Measurements from ENCODE around the gene ATP7B.
"Not testable (repeated sequence)": the region's sequence is repeated elsewhere in the genome, so short reads cannot be mapped to it uniquely, and the experiment has no call there.

Gene ATP7B

GRCh38 chr13:52010890-52011631 is at the start of gene ATP7B:
TSS of gene ATP7B (minus strand) at chr13:52011450. CDS start at chr13:52011337, 113 bp downstream.
- Histone ChIP-seq H3K4me1 (ENCODE audit: insufficient read depth, low read length) (peaks cover 18% of the 10 kb centered on the region), H3K27me3 (ENCODE audit: insufficient read depth, low read length) (peaks cover 2% of the 10 kb centered on the region), H2AFZ (ENCODE audit: low read depth, low read length) (peak within 1 kb of the TSS; percentile 93), H3K4me3 (ENCODE audit: low read length) (peak within 1 kb of the TSS; percentile 94), H3K36me3 (ENCODE audit: insufficient read depth, low read length) (no peaks in the 10 kb centered on the region), H3K9me3 (ENCODE audit: low read length) (no peaks in the 10 kb centered on the region)

GRCh38 chr13:52053460-52053859 is 42.2 kb upstream of the ATP7B start:
- Histone ChIP-seq H3K9me3 (ENCODE audit: low read length) (peaks cover 2% of the 10 kb centered on the region), H2AFZ (ENCODE audit: low read depth, low read length) (no peak overlapping the region), H3K4me3 (ENCODE audit: low read length) (no peak overlapping the region), H3K36me3 (ENCODE audit: insufficient read depth, low read length) (no peaks in the 10 kb centered on the region), H3K27me3 (ENCODE audit: insufficient read depth, low read length) (no peaks in the 10 kb centered on the region), H3K4me1 (ENCODE audit: insufficient read depth, low read length) (no peaks in the 10 kb centered on the region)

GRCh38 chr13:52051400-52051799 is 40.1 kb upstream of the ATP7B start:
- peaks cover 2% of the 10 kb centered on the region for H3K9me3 ChIP-seq (ENCODE audit: low read length)
- H2AFZ ChIP-seq (ENCODE audit: low read depth, low read length): no peak overlapping the region
- no peaks in the 10 kb centered on the region for H3K4me1 ChIP-seq (ENCODE audit: insufficient read depth, low read length)
- H3K36me3 ChIP-seq (ENCODE audit: insufficient read depth, low read length): no peaks in the 10 kb centered on the region
- no peaks in the 10 kb centered on the region for H3K27me3 ChIP-seq (ENCODE audit: insufficient read depth, low read length)
- no peak overlapping the region for H3K4me3 ChIP-seq (ENCODE audit: low read length)

DNA sequence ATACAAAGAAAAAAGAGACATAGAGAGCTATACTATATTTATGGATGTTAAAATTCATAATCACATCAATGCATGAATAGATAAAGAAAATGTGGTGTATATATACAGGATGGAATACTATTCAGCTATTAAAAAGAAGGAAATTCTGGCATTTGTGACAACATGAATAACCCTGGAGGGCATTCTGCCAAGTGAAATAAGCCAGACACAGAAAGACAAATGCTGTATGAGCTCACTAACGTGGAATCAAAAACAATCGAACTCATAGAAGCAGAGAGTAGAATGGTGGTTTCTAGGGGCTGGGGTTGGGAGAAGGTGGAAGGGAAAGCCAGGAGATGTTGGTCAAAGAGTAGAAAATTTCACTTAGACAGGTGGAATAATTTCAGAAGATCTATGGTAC is 37.3 kb upstream of the ATP7B start:
- H3K27me3 ChIP-seq (ENCODE audit: insufficient read depth, low read length): no peaks in the 10 kb centered on the region
- H3K4me3 ChIP-seq (ENCODE audit: low read length): no peak overlapping the region
- no peak overlapping the region for H2AFZ ChIP-seq (ENCODE audit: low read depth, low read length)
- H3K4me1 ChIP-seq (ENCODE audit: insufficient read depth, low read length): no peaks in the 10 kb centered on the region
- peaks cover under 1% of the 10 kb centered on the region for H3K9me3 ChIP-seq (ENCODE audit: low read length)
- H3K36me3 ChIP-seq (ENCODE audit: insufficient read depth, low read length): no peaks in the 10 kb centered on the region

GRCh38 chr13:52047463-52047862 is 36.2 kb upstream of the ATP7B start:
- H2AFZ ChIP-seq (ENCODE audit: low read depth, low read length): no peak overlapping the region
- no peaks in the 10 kb centered on the region for H3K27me3 ChIP-seq (ENCODE audit: insufficient read depth, low read length)
- no peaks in the 10 kb centered on the region for H3K9me3 ChIP-seq (ENCODE audit: low read length)

GRCh38 chr13:52043675-52044074 is 32.4 kb upstream of the ATP7B start:
- Histone ChIP-seq H3K27me3 (ENCODE audit: insufficient read depth, low read length) (no peaks in the 10 kb centered on the region), H3K9me3 (ENCODE audit: low read length) (no peaks in the 10 kb centered on the region), H3K4me3 (ENCODE audit: low read length) (no peak overlapping the region), H3K36me3 (ENCODE audit: insufficient read depth, low read length) (no peaks in the 10 kb centered on the region), H3K4me1 (ENCODE audit: insufficient read depth, low read length) (no peaks in the 10 kb centered on the region), H2AFZ (ENCODE audit: low read depth, low read length) (no peak overlapping the region)

More at GRCh38 chr13:52047463-52047862, 36.2 kb upstream of the ATP7B start:
- H3K36me3 ChIP-seq (ENCODE audit: insufficient read depth, low read length): no peaks in the 10 kb centered on the region
- H3K4me3 ChIP-seq (ENCODE audit: low read length): no peak overlapping the region
- H3K4me1 ChIP-seq (ENCODE audit: insufficient read depth, low read length): no peaks in the 10 kb centered on the region

- H3K27me3 ChIP-seq (ENCODE audit: insufficient read depth, low read length): no peaks in the 10 kb centered on the region
- no peaks in the 10 kb centered on the region for H3K4me1 ChIP-seq (ENCODE audit: insufficient read depth, low read length)
- no peaks in the 10 kb centered on the region for H3K9me3 ChIP-seq (ENCODE audit: low read length)
- no peak overlapping the region for H2AFZ ChIP-seq (ENCODE audit: low read depth, low read length)
- no peak overlapping the region for H3K4me3 ChIP-seq (ENCODE audit: low read length)
- H3K36me3 ChIP-seq (ENCODE audit: insufficient read depth, low read length): no peaks in the 10 kb centered on the region
These were observed 24.8 kb upstream of the ATP7B start for GRCh38 chr13:52036037-52036436.

DNA sequence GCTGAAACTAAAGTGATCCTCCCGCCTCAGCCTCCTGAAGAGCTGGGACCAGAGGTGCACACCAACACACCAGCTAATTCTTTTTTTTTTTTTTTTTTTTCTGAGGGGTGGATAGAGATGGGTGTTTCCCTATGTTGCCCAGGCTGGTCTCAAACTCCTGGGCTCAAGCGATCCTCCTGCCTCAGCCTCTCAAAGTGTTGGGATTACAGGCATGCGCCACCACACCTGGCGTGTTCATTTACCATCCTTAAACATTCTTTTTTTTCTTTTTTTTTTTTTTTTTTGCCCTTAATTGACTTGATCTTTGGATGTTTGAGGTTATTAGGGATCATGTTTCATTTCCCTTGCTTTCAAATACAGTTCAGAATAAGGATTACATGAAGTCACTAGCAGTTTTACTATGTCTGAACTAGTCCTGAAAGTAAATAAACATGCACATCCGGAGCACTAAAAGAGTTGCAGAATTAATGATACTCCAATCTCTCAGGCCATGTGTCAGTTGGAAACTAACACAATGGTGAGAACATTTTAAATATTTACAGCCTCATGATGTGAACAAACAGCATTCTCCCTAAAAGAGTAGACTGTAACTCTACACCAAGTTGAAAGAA is 23.5 kb upstream of the ATP7B start:
- H3K27me3 ChIP-seq (ENCODE audit: insufficient read depth, low read length): no peaks in the 10 kb centered on the region
- no peaks in the 10 kb centered on the region for H3K4me1 ChIP-seq (ENCODE audit: insufficient read depth, low read length)
- H3K9me3 ChIP-seq (ENCODE audit: low read length): peaks cover 3% of the 10 kb centered on the region
- no peak overlapping the region for H3K4me3 ChIP-seq (ENCODE audit: low read length)
- peaks cover 2% of the 10 kb centered on the region for H3K36me3 ChIP-seq (ENCODE audit: insufficient read depth, low read length)
- no peak overlapping the region for H2AFZ ChIP-seq (ENCODE audit: low read depth, low read length)

- peaks cover 13% of the 10 kb centered on the region for H3K36me3 ChIP-seq (ENCODE audit: insufficient read depth, low read length)
- H3K4me3 ChIP-seq (ENCODE audit: low read length): no peak overlapping the region
- H2AFZ ChIP-seq (ENCODE audit: low read depth, low read length): no peak overlapping the region
- H3K4me1 ChIP-seq (ENCODE audit: insufficient read depth, low read length): no peaks in the 10 kb centered on the region
- peaks cover 12% of the 10 kb centered on the region for H3K9me3 ChIP-seq (ENCODE audit: low read length)
- H3K27me3 ChIP-seq (ENCODE audit: insufficient read depth, low read length): no peaks in the 10 kb centered on the region
These were observed 21.8 kb upstream of the ATP7B start for GRCh38 chr13:52033039-52033438.

DNA sequence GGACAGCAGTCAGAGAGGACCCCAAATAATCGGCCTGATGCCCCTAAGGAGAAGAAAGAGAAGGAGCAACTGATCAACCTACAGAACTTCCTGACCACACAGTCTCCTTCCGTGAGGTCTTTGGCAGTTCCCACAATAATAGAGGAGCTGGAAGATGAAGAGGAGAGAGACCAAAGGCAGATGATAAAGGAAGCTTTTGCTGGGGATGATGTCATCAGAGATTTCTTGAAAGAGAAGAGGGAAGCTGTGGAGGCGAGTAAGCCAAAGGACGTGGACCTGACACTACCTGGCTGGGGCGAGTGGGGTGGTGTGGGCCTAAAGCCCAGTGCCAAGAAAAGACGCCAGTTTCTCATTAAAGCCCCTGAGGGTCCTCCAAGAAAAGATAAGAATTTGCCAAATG is 19.2 kb upstream of the ATP7B start:
- not testable (repeated sequence) for H3K4me1 ChIP-seq (ENCODE audit: insufficient read depth, low read length); H2AFZ ChIP-seq (ENCODE audit: low read depth, low read length); H3K4me3 ChIP-seq (ENCODE audit: low read length); H3K27me3 ChIP-seq (ENCODE audit: insufficient read depth, low read length)
- Histone ChIP-seq H3K36me3 (ENCODE audit: insufficient read depth, low read length) (peaks cover 30% of the 10 kb centered on the region), H3K9me3 (ENCODE audit: low read length) (peaks cover 15% of the 10 kb centered on the region)

DNA sequence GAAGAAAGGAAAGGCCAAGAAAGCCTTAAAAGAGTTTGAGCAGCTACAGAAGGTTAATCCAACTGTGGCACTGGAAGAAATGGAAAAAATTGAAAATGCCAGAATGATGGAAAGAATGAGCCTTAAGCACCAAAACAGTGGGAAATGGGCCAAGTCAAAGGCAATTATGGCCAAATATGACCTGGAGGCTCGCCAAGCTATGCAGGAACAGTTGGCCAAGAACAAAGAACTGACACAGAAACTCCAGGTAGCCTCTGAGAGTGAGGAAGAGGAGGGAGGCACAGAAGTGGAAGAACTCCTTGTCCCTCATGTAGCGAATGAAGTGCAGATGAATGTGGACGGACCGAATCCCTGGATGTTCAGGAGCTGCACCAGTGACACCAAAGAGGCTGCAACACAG is 18.3 kb upstream of the ATP7B start:
- peaks cover 15% of the 10 kb centered on the region for H3K9me3 ChIP-seq (ENCODE audit: low read length)

DNA sequence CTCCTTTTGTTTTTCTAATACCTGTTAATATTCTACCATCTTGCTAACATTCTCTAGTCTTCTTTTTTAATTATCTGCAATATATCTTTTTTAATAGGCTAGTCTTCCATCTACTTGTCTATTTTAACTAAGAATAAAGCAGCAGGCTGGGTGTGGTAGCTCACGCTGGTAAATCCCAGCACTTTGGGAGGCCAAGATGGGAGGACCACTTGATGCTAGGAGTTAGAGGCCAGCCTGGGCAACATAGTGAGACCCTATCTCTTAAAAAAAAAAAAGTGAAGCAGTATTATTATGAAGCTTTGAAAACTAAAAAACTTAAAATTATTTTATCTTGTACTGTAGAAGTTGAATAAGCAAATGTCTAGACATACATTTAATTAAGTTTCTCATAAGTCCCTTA is 16.6 kb upstream of the ATP7B start:
- Histone ChIP-seq H3K36me3 (ENCODE audit: insufficient read depth, low read length) (peaks cover 45% of the 10 kb centered on the region), H3K4me1 (ENCODE audit: insufficient read depth, low read length) (no peaks in the 10 kb centered on the region), H3K4me3 (ENCODE audit: low read length) (no peak overlapping the region), H2AFZ (ENCODE audit: low read depth, low read length) (no peak overlapping the region), H3K27me3 (ENCODE audit: insufficient read depth, low read length) (no peaks in the 10 kb centered on the region), H3K9me3 (ENCODE audit: low read length) (peaks cover 15% of the 10 kb centered on the region)

More for the DNA sequence above, 18.3 kb upstream of the ATP7B start:
- Histone ChIP-seq H2AFZ (ENCODE audit: low read depth, low read length) (no peak overlapping the region), H3K4me3 (ENCODE audit: low read length) (no peak overlapping the region), H3K4me1 (ENCODE audit: insufficient read depth, low read length) (no peaks in the 10 kb centered on the region), H3K36me3 (ENCODE audit: insufficient read depth, low read length) (peaks cover 37% of the 10 kb centered on the region), H3K27me3 (ENCODE audit: insufficient read depth, low read length) (no peaks in the 10 kb centered on the region)

GRCh38 chr13:52026246-52026626 is 15.0 kb upstream of the ATP7B start:
- H2AFZ ChIP-seq (ENCODE audit: low read depth, low read length): no peak overlapping the region
- H3K9me3 ChIP-seq (ENCODE audit: low read length): peaks cover 15% of the 10 kb centered on the region
- peaks cover 57% of the 10 kb centered on the region for H3K36me3 ChIP-seq (ENCODE audit: insufficient read depth, low read length)
- no peak overlapping the region for H3K4me3 ChIP-seq (ENCODE audit: low read length)
- H3K27me3 ChIP-seq (ENCODE audit: insufficient read depth, low read length): no peaks in the 10 kb centered on the region
- H3K4me1 ChIP-seq (ENCODE audit: insufficient read depth, low read length): no peaks in the 10 kb centered on the region
